ENCODE results near the gene FAM13A.

GRCh38 chr4:88750369-88750768 lies 306.6 kb downstream of the FAM13A start:
- no peak for TF ChIP-seq RFX5 (IDR thresholded peaks at IDR 0.05; ENCODE audit: borderline replicate concordance, low read depth, low read length)
- no peak for TF ChIP-seq PHF8 (conservative IDR thresholded peaks at IDR 0.05; ENCODE audit: low read depth, low read length)
- TF ChIP-seq CREB1 (IDR thresholded peaks at IDR 0.05) = no peak
- TF ChIP-seq ATF2 (IDR thresholded peaks at IDR 0.05; ENCODE audit: low read length) = no peak
- no peak for TF ChIP-seq CTCF (IDR thresholded peaks at IDR 0.05; ENCODE audit: control extremely low read depth in 1 of 3, insufficient read depth in 1 of 3, low read depth in 1 of 3, low read length in 3 of 3)
- TF ChIP-seq HDAC2 (IDR thresholded peaks at IDR 0.05; ENCODE audit: borderline replicate concordance in 1 of 2, low read depth in 2 of 2, low read length in 2 of 2) = no peak
- TF ChIP-seq EP300 (IDR thresholded peaks at IDR 0.05; ENCODE audit: borderline replicate concordance in 1 of 2, low read depth in 2 of 2, low read length in 2 of 2) = no peak
- TF ChIP-seq POU5F1 (IDR thresholded peaks at IDR 0.05; ENCODE audit: low read depth, low read length) = no peak
- TF ChIP-seq TBP (IDR thresholded peaks at IDR 0.05; ENCODE audit: low read depth, low read length) = no peak
- no peak for TF ChIP-seq POLR2A (IDR thresholded peaks at IDR 0.05; ENCODE audit: control extremely low read depth in 1 of 2, low read depth in 2 of 2, low read length in 2 of 2)
- no peak for TF ChIP-seq GABPA (IDR thresholded peaks at IDR 0.05; ENCODE audit: borderline replicate concordance, insufficient read depth, low read length)
- no peak for TF ChIP-seq CEBPB (IDR thresholded peaks at IDR 0.05; ENCODE audit: low read depth, low read length)
- TF ChIP-seq CHD2 (IDR thresholded peaks at IDR 0.05; ENCODE audit: low read length) = no peak

Data from H1 (cell line).